K562 (cell line): ENCODE data around the gene NPAS3. TPM values are rescaled to one million over a fixed set of nuclear protein-coding genes. Genes with fewer than 3 reads are reported as not detected.

Source experiments
- ATAC-seq: fragments of 200-7000 bp; cut with Tn5 transposase; 3 replicates; pipeline ENCODE4 v1.9.1; 2020; ENCODE audit warnings: moderate library complexity
- BruUV-seq: library from RNA; stranded (reverse); fragments of 400-500 nt; replicated peaks from 2 replicates; lab custom pipeline; 2021; lab: Mats Ljungman, UMichigan
- CTCF ChIA-PET: fragments of 300-600 bp; formaldehyde crosslinking; extraction: SDS; loops from one replicate; lab custom pipeline; 2021; ENCODE audit warnings: low intra/inter-chr PET ratio; lab: Yijun Ruan, JAX
- POLR2A ChIA-PET: fragments of 300-600, 350-650 bp; sonication (Branson Sonifier 250); formaldehyde crosslinking; extraction: SDS; loops from one replicate; lab custom pipeline; 2021; ENCODE audit warnings: antibody characterized with exemption, inconsistent platforms; lab: Yijun Ruan, JAX
- DNase-seq, 4 experiments: peaks; one replicate each; pipeline versions ENCODE4 v3.0.0 to v3.0.0-alpha.2; 2011 to 2018; ENCODE audit warnings: low spot score in 3 of 4, mixed read lengths in 3 of 4; ENCODE audit errors: extremely low read depth in 1 of 4
- FAIRE-seq: peaks from 2 replicates; lab custom pipeline; 2011; peaks lifted over from hg19 to GRCh38; lab: Jason Lieb, UNC
- H2AFZ ChIP-seq: 2 replicates; pipeline ENCODE4 v1.6.0; 2011; ENCODE audit warnings: low read depth, low read length, control low read depth, inconsistent platforms
- H3K27ac ChIP-seq: fragments of 200-600 bp; 3 replicates; pipeline ENCODE4 v1.8.0; 2011; ENCODE audit warnings: low read depth, mild to moderate bottlenecking, control low read depth, inconsistent platforms, low read length, moderate library complexity, mixed read lengths; ENCODE audit errors: extremely low read depth
- H3K27me3 ChIP-seq, 2 experiments: fragments of 300-600 bp in 1 of 2; 2 replicates in 1 of 2; 3 replicates in 1 of 2; pipeline versions ENCODE4 v1.6.0 to v1.8.0; 2011; ENCODE audit warnings: inconsistent platforms in 2 of 2, low read length in 2 of 2, mild to moderate bottlenecking in 1 of 2, mixed read lengths in 1 of 2, moderate library complexity in 1 of 2; ENCODE audit not compliant: control insufficient read depth in 2 of 2, insufficient read depth in 2 of 2
- H3K36me3 ChIP-seq: fragments of 300-600 bp; 3 replicates; pipeline ENCODE4 v1.8.0; 2011; ENCODE audit warnings: mild to moderate bottlenecking, low read length, inconsistent platforms; ENCODE audit not compliant: control insufficient read depth, insufficient read depth
- H3K4me1 ChIP-seq, 2 experiments: fragments of 200-600 bp in 1 of 2; replicated peaks in 1 of 2; 2 replicates in 1 of 2; 3 replicates in 1 of 2; pipeline versions ENCODE4 v1.5.1 to v1.8.0; 2011; ENCODE audit warnings: inconsistent platforms in 2 of 2, low read length in 2 of 2, mild to moderate bottlenecking in 1 of 2, mixed read lengths in 1 of 2, moderate library complexity in 1 of 2; ENCODE audit not compliant: control insufficient read depth in 2 of 2, insufficient read depth in 2 of 2
- H3K4me2 ChIP-seq: 2 replicates; pipeline ENCODE4 v1.6.1; 2011; ENCODE audit warnings: low read length, control low read depth, inconsistent platforms, mixed read lengths; ENCODE audit not compliant: insufficient read depth
- H3K4me3 ChIP-seq: fragments of 200-600 bp; sonication (generic), shearing (Covaris generic); 2 replicates; pipeline ENCODE4 v1.5.1; 2016; ENCODE audit warnings: control low read depth, inconsistent platforms
- H3K79me2 ChIP-seq: fragments of 200-600 bp; 3 replicates; pipeline ENCODE4 v1.8.0; 2011; ENCODE audit warnings: low read length, inconsistent platforms; ENCODE audit not compliant: control insufficient read depth, insufficient read depth
- H3K9ac ChIP-seq, 2 experiments: 2 replicates each; pipeline versions ENCODE4 v1.6.0 to v1.6.1; 2011; ENCODE audit warnings: low read depth in 2 of 2, low read length in 2 of 2, control low read depth in 1 of 2, inconsistent platforms in 1 of 2, mild to moderate bottlenecking in 1 of 2, mixed read lengths in 1 of 2; ENCODE audit not compliant: insufficient read depth in 1 of 2
- H3K9me1 ChIP-seq: one replicate; pipeline ENCODE4 v1.6.0; 2011; ENCODE audit warnings: inconsistent platforms, mild to moderate bottlenecking, low read length, moderate library complexity; ENCODE audit not compliant: control insufficient read depth, insufficient read depth
- H3K9me3 ChIP-seq: replicated peaks from 2 replicates; pipeline ENCODE4 v1.5.1; 2011; ENCODE audit warnings: low read depth, low read length, inconsistent platforms; ENCODE audit not compliant: control insufficient read depth, insufficient read depth
- H4K20me1 ChIP-seq: replicated peaks from 2 replicates; pipeline ENCODE4 v1.6.1; 2011; ENCODE audit warnings: low read length, inconsistent platforms, mixed read lengths; ENCODE audit not compliant: control insufficient read depth, insufficient read depth
- RBM17 ChIP-seq: fragments of 200-400 bp; formaldehyde crosslinking; IDR thresholded peaks from 2 replicates; pipeline ENCODE4 v1.6.1; 2017; ENCODE audit warnings: low read depth, mild to moderate bottlenecking, low read length, borderline replicate concordance
- RCOR1 ChIP-seq, 2 experiments: IDR thresholded peaks; 2 replicates each; pipeline ENCODE4 v1.6.1; 2012; ENCODE audit warnings: low read depth in 2 of 2, low read length in 2 of 2, borderline replicate concordance in 1 of 2, improper control_type of control experiment in 1 of 2
- WGBS: fragments of 100-300 bp; shearing (Covaris generic); methylation state at CpG from one replicate; pipeline ENCODE4 v1.1.6; 2016; ENCODE audit warnings: low coverage, mixed read lengths; ENCODE audit not compliant: insufficient coverage; ENCODE audit errors: missing lambda C conversion rate; 5-methylcytosine and 5-hydroxymethylcytosine counted together
- in situ Hi-C: fragments of 300-500 bp; cut with MboI; formaldehyde crosslinking; loops from 4 replicates; pipeline ENCODE4 v1.15.0; 2018; ENCODE audit warnings: inconsistent platforms, mixed read lengths
- intact Hi-C: fragments of 100-400 bp; cut with micrococcal nuclease; formaldehyde crosslinking; loops from 2 replicates; pipeline ENCODE4 v1.14.2; 2022
- polyA plus RNA-seq, 8 experiments: library from polyadenylated mRNA; depleted of rRNA in 4 of 8; stranded (reverse) in 5 of 8; unstranded in 3 of 8; fragments of >200 nt; fragmentation: Nextera tagmentation in 2 of 8; fragmentation: Illumina TruSeq in 1 of 8; extraction: Ambion mirVana in 2 of 8; extraction: Trizol in 1 of 8; gene quantifications; 2 replicates each; pipeline versions ENCODE4 v1.2.1 to v1.2.3, GENCODE V29; 2011 to 2014; ENCODE audit warnings: inconsistent platforms in 1 of 8, missing spikeins in 1 of 8
- total RNA-seq, 7 experiments: library from RNA; depleted of rRNA in 6 of 7; stranded (reverse); fragments of >200 nt in 6 of 7; fragmentation: Illumina TruSeq in 2 of 7; extraction: Trizol in 2 of 7; gene quantifications; 2 replicates each; pipeline versions ENCODE4 v1.2.1 to v1.2.3, GENCODE V29; 2011 to 2021; ENCODE audit warnings: low replicate concordance in 1 of 7
- TF ChIP-seq, protein P1 (sequence below): fragments of 250-450 bp; sonication (Bioruptor Pico); IDR thresholded peaks from 2 replicates; pipeline ENCODE4 v1.8.0; 2021; ENCODE audit warnings: mild to moderate bottlenecking, moderate library complexity

The NPAS3 gene
- total and polyA plus RNA-seq, 9 of the 15 experiments (the other 6 are each of a cell fraction or from before 2014, with no cell fraction given) = 0.04 TPM; not detected in 8

DNA sequence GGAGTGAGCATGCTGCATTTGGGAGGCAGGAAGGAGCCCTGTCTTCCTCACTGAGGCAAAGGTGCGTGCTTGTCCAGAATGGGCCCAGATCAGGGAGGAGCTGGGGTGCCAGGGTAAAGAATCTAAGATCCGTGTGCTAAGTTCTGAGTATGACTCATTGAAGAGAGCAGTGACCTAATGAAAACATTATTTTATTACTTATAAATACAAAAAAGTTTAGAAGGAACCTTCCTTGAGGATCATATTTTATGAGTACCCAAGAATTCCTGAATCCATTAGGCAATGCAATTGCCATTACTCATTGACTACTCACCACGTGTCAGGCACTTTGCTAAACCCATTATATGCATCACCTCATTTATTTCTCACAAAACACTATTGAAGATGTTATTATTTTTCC, 747.5 kb downstream of the NPAS3 start:
- H3K79me2 ChIP-seq = no peaks in the 10 kb centered on the region
- no peak overlapping the region for H3K4me3 ChIP-seq
- H4K20me1 ChIP-seq = no peaks in the 10 kb centered on the region
- TF ChIP-seq, protein P1, sequence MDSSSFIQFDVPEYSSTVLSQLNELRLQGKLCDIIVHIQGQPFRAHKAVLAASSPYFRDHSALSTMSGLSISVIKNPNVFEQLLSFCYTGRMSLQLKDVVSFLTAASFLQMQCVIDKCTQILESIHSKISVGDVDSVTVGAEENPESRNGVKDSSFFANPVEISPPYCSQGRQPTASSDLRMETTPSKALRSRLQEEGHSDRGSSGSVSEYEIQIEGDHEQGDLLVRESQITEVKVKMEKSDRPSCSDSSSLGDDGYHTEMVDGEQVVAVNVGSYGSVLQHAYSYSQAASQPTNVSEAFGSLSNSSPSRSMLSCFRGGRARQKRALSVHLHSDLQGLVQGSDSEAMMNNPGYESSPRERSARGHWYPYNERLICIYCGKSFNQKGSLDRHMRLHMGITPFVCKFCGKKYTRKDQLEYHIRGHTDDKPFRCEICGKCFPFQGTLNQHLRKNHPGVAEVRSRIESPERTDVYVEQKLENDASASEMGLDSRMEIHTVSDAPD (CRISPR knock-in tag) = no peak
- DNase-seq = no peak
- ChIA-PET POLR2A (no interaction called here), CTCF (no interaction called here)
- H3K27me3 ChIP-seq = no peaks in the 10 kb centered on the region; a peak in 1 of 5 replicates
- ATAC-seq = no peak
- H3K4me1 ChIP-seq = no peaks in the 10 kb centered on the region
- BruUV-seq = no TSS peak
- 2% methylated on average over 3 of the region's 3 CpGs for WGBS
- H3K9me1 ChIP-seq = no peaks in the 10 kb centered on the region
- intact Hi-C loops (no loop called here), in situ Hi-C loops (no loop called here)
- no peaks in the 10 kb centered on the region for H3K9me3 ChIP-seq
- H2AFZ ChIP-seq = no peak overlapping the region
- no peak overlapping the region for H3K9ac ChIP-seq
- H3K4me2 ChIP-seq = no peak overlapping the region
- no peak overlapping the region for H3K27ac ChIP-seq
- no peak for FAIRE-seq
- no peaks in the 10 kb centered on the region for H3K36me3 ChIP-seq

DNA sequence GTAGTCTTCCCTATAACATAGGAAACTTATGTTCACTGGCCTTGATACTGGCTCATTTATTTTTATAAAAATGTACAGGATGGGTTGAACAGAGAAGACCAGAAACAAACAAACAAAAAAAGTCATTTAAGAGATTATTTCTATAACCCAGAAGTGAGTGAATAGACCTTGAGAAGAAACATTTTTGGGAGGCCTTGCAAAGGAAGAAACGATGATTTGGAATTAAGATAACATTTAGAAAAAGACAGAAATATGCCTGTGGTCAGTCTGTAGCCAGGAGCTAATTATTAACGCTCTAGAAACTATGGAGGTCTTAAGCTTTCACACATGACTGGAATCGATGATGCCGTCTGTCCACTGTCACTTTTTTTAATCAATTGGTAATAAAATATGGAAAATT, 748.2 kb downstream of the NPAS3 start:
- H3K9ac ChIP-seq = no peak overlapping the region
- no peaks in the 10 kb centered on the region for H3K9me1 ChIP-seq
- H3K9me3 ChIP-seq = no peaks in the 10 kb centered on the region
- H3K36me3 ChIP-seq = no peaks in the 10 kb centered on the region
- H3K27me3 ChIP-seq = no peaks in the 10 kb centered on the region; a peak in 1 of 5 replicates
- FAIRE-seq = no peak
- no peak for ATAC-seq
- no peak for TF ChIP-seq RCOR1 (IDR thresholded peaks at IDR 0.05; ENCODE audit: borderline replicate concordance in 1 of 2, low read depth in 2 of 2, low read length in 2 of 2)
- TF ChIP-seq RBM17 = no peak
- TF ChIP-seq, all 486 proteins: peak for 0
- 4% methylated on average over 4 of the region's 4 CpGs for WGBS
- Histone ChIP-seq H4K20me1 (no peaks in the 10 kb centered on the region), H3K79me2 (no peaks in the 10 kb centered on the region), H3K4me2 (no peak overlapping the region), H3K4me3 (no peak overlapping the region), H3K4me1 (no peaks in the 10 kb centered on the region), H3K27ac (no peak overlapping the region), H2AFZ (no peak overlapping the region)
- no TSS peak for BruUV-seq
- ChIA-PET CTCF (no interaction called here), POLR2A (no interaction called here)
- DNase-seq = no peak
- intact Hi-C loops (no loop called here), in situ Hi-C loops (no loop called here)
